H1 (cell line): Measurements from ENCODE around the gene EPHB1. TPM values are rescaled to one million over a fixed set of nuclear protein-coding genes. Genes with fewer than 3 reads are reported as not detected.

Source experiments
- CTCF ChIA-PET: fragments of 300-600 bp; sonication (Branson Sonifier 250); formaldehyde crosslinking; loops from one replicate; lab custom pipeline; 2021; ENCODE audit not compliant: partially characterized antibody; lab: Charles Lee
- POLR2A ChIA-PET: fragments of 300-600 bp; sonication (Branson Sonifier 250); formaldehyde crosslinking; loops from one replicate; lab custom pipeline; 2021; ENCODE audit warnings: inconsistent platforms; ENCODE audit not compliant: partially characterized antibody; lab: Charles Lee
- DNase-seq, 2 experiments: peaks; one replicate each; pipeline versions ENCODE4 v3.0.0 to v3.0.0-alpha.2; 2010 to 2022; ENCODE audit warnings: low spot score in 2 of 2, low read depth in 1 of 2, mixed read lengths in 1 of 2
- FAIRE-seq: peaks from 2 replicates; lab custom pipeline; 2011; peaks lifted over from hg19 to GRCh38; lab: Jason Lieb, UNC
- H2AFZ ChIP-seq: 2 replicates; pipeline ENCODE4 v1.8.1; 2012; ENCODE audit warnings: low read length, inconsistent platforms
- H2AK5ac ChIP-seq: 2 replicates; pipeline ENCODE4 v1.6.1; 2013; ENCODE audit warnings: low read depth, low read length
- H2BK120ac ChIP-seq: replicated peaks from 2 replicates; pipeline ENCODE3; 2013; ENCODE audit warnings: low read depth, low read length, inconsistent platforms
- H2BK12ac ChIP-seq: 2 replicates; pipeline ENCODE4 v1.6.1; 2013; ENCODE audit warnings: low read depth, low read length
- H2BK15ac ChIP-seq: 2 replicates; pipeline ENCODE4 v1.6.1; 2013; ENCODE audit warnings: low read length
- H2BK20ac ChIP-seq: 2 replicates; pipeline ENCODE4 v1.6.1; 2013; ENCODE audit warnings: low read length
- H2BK5ac ChIP-seq: 2 replicates; pipeline ENCODE4 v1.6.1; 2013; ENCODE audit warnings: low read depth, low read length
- H3K14ac ChIP-seq: 2 replicates; pipeline ENCODE4 v1.6.1; 2013; ENCODE audit warnings: inconsistent platforms; ENCODE audit not compliant: insufficient read length
- H3K18ac ChIP-seq: 2 replicates; pipeline ENCODE4 v1.6.1; 2013; ENCODE audit warnings: low read length; ENCODE audit errors: extremely low read depth
- H3K23ac ChIP-seq: 2 replicates; pipeline ENCODE4 v1.6.1; 2013; ENCODE audit warnings: inconsistent platforms; ENCODE audit not compliant: insufficient read length
- H3K23me2 ChIP-seq: 2 replicates; pipeline ENCODE4 v1.6.1; 2013; ENCODE audit warnings: low read depth, low read length
- H3K27ac ChIP-seq: 2 replicates; pipeline ENCODE4 v1.6.1; 2011; ENCODE audit warnings: low read depth, low read length, inconsistent platforms
- H3K27me3 ChIP-seq, 4 experiments: replicated peaks in 1 of 4; 1 replicate in 1 of 4; 2 replicates in 3 of 4; pipeline versions ENCODE4 v1.6.1 to v1.8.1; 2011 to 2013; ENCODE audit warnings: low read length in 3 of 4, mild to moderate bottlenecking in 3 of 4, inconsistent platforms in 2 of 4, mixed read lengths in 2 of 4, moderate library complexity in 1 of 4; ENCODE audit not compliant: control insufficient read depth in 3 of 4, insufficient read depth in 3 of 4; ENCODE audit errors: extremely low read depth in 1 of 4
- H3K36me3 ChIP-seq, 4 experiments: 2 replicates each; pipeline versions ENCODE4 v1.6.1 to v1.8.1; 2011 to 2013; ENCODE audit warnings: mild to moderate bottlenecking in 4 of 4, low read length in 3 of 4, moderate library complexity in 2 of 4, control low read depth in 1 of 4, inconsistent platforms in 1 of 4; ENCODE audit not compliant: insufficient read depth in 4 of 4, control insufficient read depth in 2 of 4
- H3K4ac ChIP-seq: replicated peaks from 2 replicates; pipeline ENCODE3; 2013; ENCODE audit warnings: low read length, low read depth, mixed read lengths, inconsistent platforms; ENCODE audit not compliant: insufficient read length
- H3K4me1 ChIP-seq, 4 experiments: replicated peaks in 1 of 4; 1 replicate in 1 of 4; 2 replicates in 3 of 4; pipeline versions ENCODE4 v1.6.1 to v1.8.1; 2011 to 2013; ENCODE audit warnings: low read length in 3 of 4, inconsistent platforms in 2 of 4, mixed read lengths in 1 of 4; ENCODE audit not compliant: insufficient read depth in 4 of 4, control insufficient read depth in 3 of 4
- H3K4me2 ChIP-seq, 2 experiments: 2 replicates each; pipeline versions ENCODE4 v1.6.1 to v1.8.1; 2011 to 2013; ENCODE audit warnings: low read depth in 2 of 2, low read length in 2 of 2, control low read depth in 1 of 2, inconsistent platforms in 1 of 2, mild to moderate bottlenecking in 1 of 2; ENCODE audit not compliant: insufficient read depth in 1 of 2
- H3K4me3 ChIP-seq, 4 experiments: fragments of 200-600, 300-600 bp in 1 of 4; sonication (generic), shearing (Covaris generic), sonication (Bioruptor Twin) in 1 of 4; 2 replicates each; pipeline versions ENCODE4 v1.5.1 to v1.8.1; 2011 to 2016; ENCODE audit warnings: low read length in 4 of 4, low read depth in 3 of 4, control low read depth in 2 of 4, inconsistent platforms in 2 of 4, mild to moderate bottlenecking in 2 of 4, mixed read lengths in 1 of 4, moderate library complexity in 1 of 4; ENCODE audit not compliant: insufficient read depth in 2 of 4; ENCODE audit errors: extremely low read depth in 1 of 4
- H3K56ac ChIP-seq: replicated peaks from 2 replicates; pipeline ENCODE3; 2013; ENCODE audit warnings: low read depth, mild to moderate bottlenecking, mixed read lengths, low read length, inconsistent platforms; ENCODE audit not compliant: insufficient read length
- H3K79me1 ChIP-seq: 2 replicates; pipeline ENCODE4 v1.6.1; 2013; ENCODE audit warnings: low read depth, low read length, control low read depth
- H3K79me2 ChIP-seq, 2 experiments: 2 replicates each; pipeline versions ENCODE4 v1.6.1 to v1.8.1; 2012 to 2013; ENCODE audit warnings: low read length in 2 of 2, mild to moderate bottlenecking in 2 of 2, inconsistent platforms in 1 of 2; ENCODE audit not compliant: insufficient read depth in 2 of 2, control insufficient read depth in 1 of 2
- H3K9ac ChIP-seq, 4 experiments: replicated peaks in 1 of 4; 1 replicate in 1 of 4; 2 replicates in 3 of 4; pipeline versions ENCODE4 v1.6.1 to v1.8.1; 2011 to 2013; ENCODE audit warnings: low read depth in 3 of 4, low read length in 3 of 4, control low read depth in 2 of 4, mild to moderate bottlenecking in 2 of 4, moderate library complexity in 2 of 4, inconsistent platforms in 1 of 4; ENCODE audit errors: extremely low read depth in 1 of 4
- H3K9me3 ChIP-seq, 2 experiments: 2 replicates each; pipeline versions ENCODE4 v1.6.1 to v1.8.1; 2012 to 2013; ENCODE audit warnings: mild to moderate bottlenecking in 2 of 2, moderate library complexity in 2 of 2, control low read depth in 1 of 2, inconsistent platforms in 1 of 2, low read depth in 1 of 2, low read length in 1 of 2, mixed read lengths in 1 of 2; ENCODE audit not compliant: insufficient read depth in 2 of 2
- H4K20me1 ChIP-seq, 2 experiments: replicated peaks in 1 of 2; 2 replicates each; pipeline versions ENCODE3 to v1.8.1; 2011 to 2013; ENCODE audit warnings: inconsistent platforms in 2 of 2, low read length in 2 of 2, mild to moderate bottlenecking in 1 of 2; ENCODE audit not compliant: insufficient read depth in 2 of 2, control insufficient read depth in 1 of 2
- H4K5ac ChIP-seq: 2 replicates; pipeline ENCODE4 v1.6.1; 2013; ENCODE audit warnings: low read length, low read depth, mixed read lengths, inconsistent platforms; ENCODE audit not compliant: insufficient read length
- H4K8ac ChIP-seq: 2 replicates; pipeline ENCODE4 v1.8.0; 2013; ENCODE audit warnings: mild to moderate bottlenecking, moderate library complexity, low read length, inconsistent platforms; ENCODE audit not compliant: insufficient read depth; ENCODE audit errors: extremely low read depth
- H4K91ac ChIP-seq: replicated peaks from 2 replicates; pipeline ENCODE3; 2013; ENCODE audit warnings: low read length, mixed read lengths, inconsistent platforms; ENCODE audit not compliant: insufficient read length
- CHD1 ChIP-seq: IDR thresholded peaks from 2 replicates; pipeline ENCODE4 v1.6.1; 2012; ENCODE audit warnings: low read depth, low read length, improper control_type of control experiment
- CHD2 ChIP-seq: IDR thresholded peaks from 2 replicates; pipeline ENCODE4 v1.6.1; 2012; ENCODE audit warnings: low read length, improper control_type of control experiment
- HDAC6 ChIP-seq: IDR thresholded peaks from one replicate; pipeline ENCODE4 v1.7.1; 2012; ENCODE audit warnings: low read depth, mild to moderate bottlenecking, inconsistent platforms, low read length, moderate library complexity
- JUN ChIP-seq: IDR thresholded peaks from 2 replicates; pipeline ENCODE4 v1.6.1; 2011; ENCODE audit warnings: low read depth, mild to moderate bottlenecking, improper control_type of control experiment, low read length
- RBBP5 ChIP-seq: IDR thresholded peaks from 2 replicates; pipeline ENCODE4 v1.7.1; 2012; ENCODE audit warnings: low read depth, mild to moderate bottlenecking, inconsistent platforms, low read length, moderate library complexity, borderline replicate concordance
- RFX5 ChIP-seq: IDR thresholded peaks from 2 replicates; pipeline ENCODE4 v1.6.1; 2011; ENCODE audit warnings: low read depth, low read length, improper control_type of control experiment, borderline replicate concordance
- RXRA ChIP-seq: IDR thresholded peaks from 2 replicates; pipeline ENCODE4 v1.6.1; 2011; ENCODE audit warnings: low read depth, mild to moderate bottlenecking, low read length, moderate library complexity; ENCODE audit not compliant: insufficient read depth
- SIX5 ChIP-seq: IDR thresholded peaks from 2 replicates; pipeline ENCODE4 v1.6.1; 2011; ENCODE audit warnings: mild to moderate bottlenecking, low read depth, low read length
- SP2 ChIP-seq: IDR thresholded peaks from 2 replicates; pipeline ENCODE4 v1.6.1; 2012; ENCODE audit warnings: mild to moderate bottlenecking, low read length, inconsistent platforms
- SP4 ChIP-seq: IDR thresholded peaks from 2 replicates; pipeline ENCODE4 v1.6.1; 2012; ENCODE audit warnings: low read length, inconsistent platforms
- SRF ChIP-seq: IDR thresholded peaks from 2 replicates; pipeline ENCODE4 v1.6.1; 2011; ENCODE audit warnings: mild to moderate bottlenecking, low read depth, low read length, moderate library complexity
- TAF1 ChIP-seq: IDR thresholded peaks from 2 replicates; pipeline ENCODE4 v1.6.1; 2011; ENCODE audit warnings: mild to moderate bottlenecking, low read depth, low read length
- TBP ChIP-seq: IDR thresholded peaks from 2 replicates; pipeline ENCODE4 v1.6.1; 2011; ENCODE audit warnings: low read depth, low read length, improper control_type of control experiment
- TEAD4 ChIP-seq: IDR thresholded peaks from 2 replicates; pipeline ENCODE4 v1.6.1; 2012; ENCODE audit warnings: low read depth, low read length, inconsistent platforms, mixed read lengths
- WGBS, 2 experiments: shearing (Covaris generic) in 1 of 2; methylation state at CpG; one replicate each; pipeline versions ENCODE4 v1.1.6 to v1.1.7; 2013 to 2015; ENCODE audit warnings: low lambda C conversion rate in 2 of 2, mixed read lengths in 2 of 2, inconsistent platforms in 1 of 2, low coverage in 1 of 2, missing lambda C conversion rate in 1 of 2; ENCODE audit not compliant: insufficient replicate concordance in 2 of 2, insufficient coverage in 1 of 2, insufficient read length in 1 of 2; ENCODE audit errors: extremely low coverage in 1 of 2, missing lambda C conversion rate in 1 of 2; 5-methylcytosine and 5-hydroxymethylcytosine counted together
- polyA plus RNA-seq, 7 experiments: library from polyadenylated mRNA; depleted of rRNA in 3 of 7; stranded (reverse) in 5 of 7; unstranded in 2 of 7; fragments of >200 nt in 5 of 7; fragments of 200-250 nt in 2 of 7; gene quantifications; 1 replicate in 5 of 7; 2 replicates in 1 of 7; 4 replicates in 1 of 7; pipeline versions ENCODE4 v1.2.1 to v1.2.3, GENCODE V29; 2011 to 2013; ENCODE audit warnings: missing spikeins in 2 of 7, mixed read lengths in 2 of 7
- total RNA-seq: library from RNA; stranded (reverse); fragmentation: NEBNext Ultra II Directional; extraction: Animal tissue kit (Norgen Biotek cat#: 25700); gene quantifications from 2 replicates; pipeline ENCODE4 v1.2.1, GENCODE V29; 2021

EPHB1 gene
- total and polyA plus RNA-seq, 2 of the 8 experiments (the other 6 are each of a cell fraction or from before 2014, with no cell fraction given) = 3.5 to 5.9 TPM

DNA sequence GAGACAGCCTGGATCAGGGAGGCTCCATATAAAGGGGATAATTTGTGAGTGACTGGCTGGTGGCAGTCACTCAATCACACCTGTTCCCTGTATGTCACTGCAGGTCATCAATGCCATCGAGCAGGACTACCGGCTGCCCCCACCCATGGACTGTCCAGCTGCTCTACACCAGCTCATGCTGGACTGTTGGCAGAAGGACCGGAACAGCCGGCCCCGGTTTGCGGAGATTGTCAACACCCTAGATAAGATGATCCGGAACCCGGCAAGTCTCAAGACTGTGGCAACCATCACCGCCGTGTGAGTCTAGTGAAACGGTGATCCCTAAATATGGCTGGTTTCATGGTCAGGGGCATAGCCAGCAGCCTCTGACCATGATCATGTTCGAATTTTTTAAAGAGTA lies 453.2 kb downstream of the EPHB1 start:
- Histone ChIP-seq H2AFZ (no peak overlapping the region), H3K23me2 (no peaks in the 10 kb centered on the region), H4K20me1 (no peaks in the 10 kb centered on the region), H3K4ac (no peak overlapping the region), H2BK15ac (no peak overlapping the region), H2BK120ac (no peak overlapping the region), H3K36me3 (no peaks in the 10 kb centered on the region), H3K9ac (no peak overlapping the region), H3K79me2 (no peaks in the 10 kb centered on the region), H3K4me2 (no peak overlapping the region), H4K91ac (no peak overlapping the region), H2BK5ac (no peak overlapping the region), H3K4me3 (no peak overlapping the region), H3K56ac (no peak overlapping the region), H3K79me1 (no peaks in the 10 kb centered on the region), H3K27me3 (no peaks in the 10 kb centered on the region), H2BK20ac (no peak overlapping the region), H2BK12ac (no peak overlapping the region), H4K8ac (no peak overlapping the region), H3K18ac (no peak overlapping the region), H4K5ac (no peak overlapping the region), H3K9me3 (no peaks in the 10 kb centered on the region), H2AK5ac (no peak overlapping the region), H3K27ac (no peak overlapping the region), H3K4me1 (no peaks in the 10 kb centered on the region; a peak in 1 of 7 replicates), H3K23ac (no peak overlapping the region), H3K14ac (no peak overlapping the region)
- 87% methylated on average over 12 of the region's 12 CpGs; no CpG with 5 or more reads in 1 of the 2 experiments for WGBS, 2 experiments
- FAIRE-seq (no peak), DNase-seq (peak in 1 of 2 experiments; percentile 13)
- POLR2A ChIA-PET = no interaction called here
- CTCF ChIA-PET = interaction anchor here (0.6 kb wide), 1 partner anchor 984 kb away, joined by 4 read pairs; no protein-coding TSS in a partner anchor
- TF ChIP-seq SP4 = no peak
- no peak for TF ChIP-seq SP2
- TF ChIP-seq TEAD4 = no peak
- no peak for TF ChIP-seq RXRA
- no peak for TF ChIP-seq CHD2
- no peak for TF ChIP-seq SIX5
- TF ChIP-seq TAF1 = no peak
- TF ChIP-seq TBP = no peak
- no peak for TF ChIP-seq RFX5
- TF ChIP-seq HDAC6 = no peak
- no peak for TF ChIP-seq CHD1
- TF ChIP-seq SRF = no peak
- no peak for TF ChIP-seq RBBP5
- TF ChIP-seq JUN = no peak
